Stimulated activated CD4-positive, alpha-beta T cell treated with anti-CD3 and anti-CD28 coated beads, TNF-alpha, amount 100 ng/mL, for 48 hours (primary cell): ENCODE measurements around the gene TAS2R46.
"Not testable (repeated sequence)": the region's sequence is repeated elsewhere in the genome, so short reads cannot be mapped to it uniquely, and the experiment has no call there.

ENCODE experiments used
- DNase-seq, 3 donors: peaks; one replicate each; pipeline ENCODE4 v3.0.0-alpha.2; 2020; ENCODE audit warnings: low read depth in 3 of 3

The TAS2R46 gene

GRCh38 chr12:11062194-11062593 is at the start of gene TAS2R46:
TAS2R46 (minus strand) TSS chr12:11062294; CDS start chr12:11062294, 0 bp downstream.
- not testable (repeated sequence) for DNase-seq

- DNase-seq: not testable (repeated sequence)
Measured at GRCh38 chr12:11111213-11111612, 49.1 kb upstream of the TAS2R46 start.

GRCh38 chr12:11108862-11109261 is 46.8 kb upstream of the TAS2R46 start:
- no peak for DNase-seq

- no peak for DNase-seq
Measured at GRCh38 chr12:11107719-11108118, 45.6 kb upstream of the TAS2R46 start.

- no peak for DNase-seq
Measured at GRCh38 chr12:11106288-11106687, 44.2 kb upstream of the TAS2R46 start.

GRCh38 chr12:11105546-11105945 is 43.5 kb upstream of the TAS2R46 start:
- DNase-seq: no peak

GRCh38 chr12:11094910-11095309 is 32.8 kb upstream of the TAS2R46 start:
- DNase-seq: not testable (repeated sequence)

GRCh38 chr12:11092128-11092527 is 30.0 kb upstream of the TAS2R46 start, which contains the start of gene TAS2R43:
TAS2R43 (minus strand) TSS chr12:11092313; CDS start chr12:11092229, 84 bp downstream.
- DNase-seq: no peak

- DNase-seq: no peak
Measured at GRCh38 chr12:11089246-11089645, 27.2 kb upstream of the TAS2R46 start.

GRCh38 chr12:11085419-11085818 is 23.3 kb upstream of the TAS2R46 start:
- DNase-seq: peak; percentile 1 to 6 (median 3)

- DNase-seq: no peak
Measured at GRCh38 chr12:11081987-11082386, 19.9 kb upstream of the TAS2R46 start.

GRCh38 chr12:11078246-11078645 is 16.2 kb upstream of the TAS2R46 start:
- DNase-seq: no peak

GRCh38 chr12:11075642-11076041 is 13.5 kb upstream of the TAS2R46 start:
- DNase-seq: no peak

GRCh38 chr12:11071414-11071813 is 9.3 kb upstream of the TAS2R46 start:
- no peak for DNase-seq

- DNase-seq: no peak
Measured at GRCh38 chr12:11070999-11071398, 8.9 kb upstream of the TAS2R46 start.

GRCh38 chr12:11069854-11070365 is 7.8 kb upstream of the TAS2R46 start:
- no peak for DNase-seq

GRCh38 chr12:11067514-11067913 is 5.4 kb upstream of the TAS2R46 start:
- no peak for DNase-seq

GRCh38 chr12:11059784-11060183 is 2.3 kb downstream of the TAS2R46 start:
- DNase-seq: no peak

GRCh38 chr12:11059041-11059440 is 3.1 kb downstream of the TAS2R46 start:
- DNase-seq: no peak

- no peak for DNase-seq
Measured at GRCh38 chr12:11055306-11055705, 6.8 kb downstream of the TAS2R46 start.

GRCh38 chr12:11049806-11050531 is 12.1 kb downstream of the TAS2R46 start:
- not testable (repeated sequence) for DNase-seq

- DNase-seq: not testable (repeated sequence)
Measured at GRCh38 chr12:11041366-11041765, 20.7 kb downstream of the TAS2R46 start.

- DNase-seq: no peak
Measured at GRCh38 chr12:11040162-11040561, 21.9 kb downstream of the TAS2R46 start.
